ENCODE data around the gene ZNF263.
"Not testable (repeated sequence)": the region's sequence is repeated elsewhere in the genome, so short reads cannot be mapped to it uniquely, and the experiment has no call there.

ZNF263 gene

DNA sequence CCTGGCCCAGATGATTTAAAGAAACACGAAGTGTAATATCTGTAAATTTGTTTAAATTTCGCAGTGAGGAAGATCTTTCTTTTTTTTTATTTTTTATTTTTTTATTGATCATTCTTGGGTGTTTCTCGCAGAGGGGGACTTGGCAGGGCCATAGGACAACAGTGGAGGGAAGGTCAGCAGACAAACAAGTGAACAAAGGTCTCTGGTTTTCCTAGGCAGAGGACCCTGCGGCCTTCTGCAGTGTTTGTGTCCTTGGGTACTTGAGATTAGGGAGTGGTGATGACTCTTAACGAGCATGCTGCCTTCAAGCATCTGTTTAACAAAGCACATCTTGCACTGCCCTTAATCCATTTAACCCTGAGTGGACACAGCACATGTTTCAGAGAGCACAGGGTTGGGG is 12.6 kb upstream of the ZNF263 start:
- not testable (repeated sequence) for DNase-seq

DNA sequence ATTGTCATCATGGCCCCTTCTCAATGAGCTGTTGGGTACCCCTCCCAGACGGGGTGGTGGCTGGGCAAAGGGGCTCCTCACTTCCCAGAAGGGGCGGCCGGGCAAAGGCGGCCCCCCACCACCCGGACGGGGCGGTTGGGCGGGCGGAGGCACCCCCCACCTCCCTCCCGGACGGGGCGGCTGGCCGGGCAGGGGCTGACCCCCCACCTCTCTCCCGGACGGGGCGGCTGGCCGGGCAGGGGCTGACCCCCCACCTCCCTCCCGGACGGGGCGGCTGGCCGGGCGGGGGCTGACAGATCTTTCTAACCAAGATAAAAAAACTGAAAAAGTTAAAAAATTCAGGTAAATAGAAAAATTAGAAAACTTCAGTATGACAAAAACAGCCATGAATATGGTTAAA is 12.0 kb upstream of the ZNF263 start:
- not testable (repeated sequence) for DNase-seq

DNA sequence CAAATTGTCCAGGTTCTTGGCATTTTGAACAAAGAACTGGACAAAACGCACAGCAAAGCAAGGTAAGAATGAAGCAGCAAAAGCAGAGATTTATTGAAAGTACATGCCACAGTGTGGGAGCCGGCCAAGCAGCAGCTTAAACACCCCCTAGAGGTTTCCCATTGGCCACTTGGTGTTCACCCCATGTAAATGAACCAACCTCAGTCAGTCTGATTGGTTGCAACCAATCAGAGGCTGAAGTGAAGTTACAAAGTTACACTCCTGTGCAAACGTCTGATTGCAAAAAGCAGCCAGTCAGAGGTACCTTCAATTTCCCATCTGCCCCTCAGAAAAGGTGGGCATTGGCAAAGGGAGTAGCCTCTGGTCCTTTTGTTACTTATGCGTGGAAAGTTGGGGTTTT is 8.8 kb upstream of the ZNF263 start:
- DNase-seq = no peak

DNA sequence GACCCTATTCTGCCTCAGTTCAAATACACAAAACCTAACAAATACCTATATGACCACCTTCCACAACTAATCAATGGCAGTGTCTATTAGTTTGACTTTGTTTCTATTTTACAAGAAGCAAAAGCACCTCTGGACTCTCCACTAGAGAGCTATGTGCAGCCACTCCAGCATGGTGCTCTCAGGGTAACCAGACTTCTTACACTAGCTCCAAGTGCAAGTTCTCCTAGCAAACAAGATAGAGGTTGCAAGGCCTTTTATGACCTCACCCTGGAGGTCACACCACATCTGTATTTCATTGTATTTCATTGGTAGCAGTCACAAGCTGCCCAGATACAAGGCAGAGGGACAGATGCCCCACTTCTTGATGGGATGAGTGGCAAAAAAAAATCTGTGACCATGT is 8.3 kb upstream of the ZNF263 start:
- DNase-seq = no peak

DNA sequence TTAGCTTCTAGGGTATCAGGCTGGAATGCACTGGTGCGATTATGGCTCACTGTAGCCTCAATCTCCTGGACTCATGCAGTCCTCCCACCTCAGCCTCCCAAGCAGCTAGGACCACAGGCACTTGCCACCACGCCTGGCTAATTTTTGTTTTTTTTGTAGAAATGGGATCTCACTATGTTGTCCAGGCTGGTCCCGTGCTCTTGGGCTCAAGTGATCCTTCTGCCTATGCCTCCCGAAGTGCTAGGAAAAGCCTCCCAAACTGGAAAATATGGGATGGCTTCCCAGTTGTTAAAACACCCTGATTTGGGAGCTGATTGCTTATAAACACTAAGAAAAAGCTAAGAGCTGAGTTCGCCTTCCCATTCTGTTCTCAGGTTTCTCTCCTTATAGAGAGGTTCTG is 6.6 kb upstream of the ZNF263 start:
- no peak for DNase-seq

DNA sequence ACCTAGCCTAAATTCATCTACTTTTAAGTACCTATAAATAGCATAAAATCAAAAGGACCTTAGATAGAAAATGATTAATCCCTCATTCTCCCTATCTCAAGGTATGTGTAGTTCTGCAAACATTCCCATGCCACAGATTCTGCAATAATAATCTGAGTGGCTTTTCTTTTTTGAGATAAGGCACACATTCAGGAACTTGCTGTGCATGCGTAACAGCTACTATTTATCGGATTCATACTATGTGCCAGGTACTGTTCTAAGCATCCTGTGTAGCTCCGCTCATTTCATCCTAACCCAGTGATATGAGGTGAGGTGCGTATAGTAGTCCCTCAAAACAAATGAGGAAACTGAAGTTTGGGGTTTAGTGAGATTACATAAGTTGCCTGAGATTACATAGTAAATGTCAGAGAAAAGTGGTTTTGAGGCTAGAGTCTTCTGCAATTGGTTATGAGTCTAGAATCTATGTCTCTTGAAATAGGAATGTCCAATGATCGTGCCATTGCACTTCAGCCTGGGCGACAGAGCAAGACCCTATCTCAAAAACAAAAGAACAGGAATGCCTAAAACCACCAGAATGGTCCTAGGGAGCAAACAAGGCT is 2.0 kb upstream of the ZNF263 start:
- DNase-seq = no peak

DNA sequence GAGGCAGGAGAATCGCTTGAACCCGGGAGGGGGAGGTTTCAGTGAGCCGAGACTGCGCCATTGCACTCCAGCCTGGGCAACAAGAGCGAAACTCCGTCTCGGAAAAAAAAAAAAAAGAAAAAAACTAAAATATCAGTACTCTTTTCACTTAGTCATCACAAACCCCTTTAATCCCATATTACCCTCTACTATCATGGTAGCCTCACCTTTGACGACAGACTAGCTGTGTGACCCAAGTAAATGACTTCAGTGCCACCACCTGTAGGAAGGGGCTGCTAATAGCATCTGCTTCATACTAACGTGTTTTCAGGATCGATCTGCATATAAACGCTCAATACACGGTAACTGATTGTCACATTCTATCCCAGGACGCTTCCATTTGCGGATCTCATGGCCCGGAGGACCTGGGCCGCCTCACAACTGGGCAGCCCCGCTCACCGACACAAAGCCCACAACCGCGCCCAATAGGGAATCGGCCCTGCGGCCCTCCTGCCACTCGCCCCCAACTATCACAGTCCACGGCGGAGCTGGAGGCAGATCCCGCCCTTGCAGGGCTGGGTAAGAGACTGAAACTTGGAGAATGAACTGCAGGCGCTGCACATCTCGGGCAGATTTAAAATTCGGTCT is 1.1 kb upstream of the ZNF263 start:
- DNase-seq = no peak

DNA sequence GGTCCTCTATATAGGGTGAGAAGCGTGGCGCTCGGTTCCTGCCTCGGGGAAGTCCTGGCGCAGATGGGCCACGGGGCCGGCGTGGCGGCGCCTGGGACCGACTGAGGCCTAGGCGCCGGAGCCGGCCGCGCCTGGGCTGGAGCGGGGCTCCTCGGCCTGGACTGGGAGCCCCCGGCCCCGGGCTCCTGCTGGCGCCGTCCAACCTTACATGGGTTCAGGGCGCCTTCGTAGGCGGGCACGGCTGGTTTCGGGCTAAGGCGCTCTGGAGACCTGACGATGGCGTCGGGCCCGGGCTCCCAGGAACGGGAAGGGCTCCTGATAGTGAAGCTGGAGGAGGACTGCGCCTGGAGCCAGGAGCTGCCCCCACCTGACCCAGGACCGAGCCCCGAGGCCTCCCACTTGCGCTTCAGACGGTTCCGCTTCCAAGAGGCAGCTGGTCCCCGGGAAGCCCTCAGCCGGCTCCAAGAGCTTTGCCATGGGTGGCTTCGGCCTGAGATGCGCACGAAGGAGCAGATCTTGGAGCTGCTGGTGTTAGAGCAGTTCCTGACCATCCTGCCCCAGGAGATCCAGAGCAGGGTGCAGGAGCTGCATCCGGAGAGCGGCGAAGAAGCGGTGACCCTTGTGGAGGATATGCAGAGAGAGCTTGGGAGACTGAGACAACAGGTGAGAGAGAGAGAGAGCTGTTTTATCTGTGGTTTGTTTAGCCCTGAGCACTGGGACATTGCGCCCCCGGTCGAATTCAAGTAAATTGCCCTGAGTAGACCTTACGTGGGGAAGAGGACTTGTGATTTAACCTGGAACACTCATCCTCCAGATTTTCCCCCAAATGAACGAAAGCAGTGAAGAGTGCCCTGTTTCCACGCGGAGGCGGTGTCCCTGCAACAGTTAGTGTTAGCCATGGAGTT is 504 bp downstream of the ZNF263 start:
- no peak for DNase-seq

DNA sequence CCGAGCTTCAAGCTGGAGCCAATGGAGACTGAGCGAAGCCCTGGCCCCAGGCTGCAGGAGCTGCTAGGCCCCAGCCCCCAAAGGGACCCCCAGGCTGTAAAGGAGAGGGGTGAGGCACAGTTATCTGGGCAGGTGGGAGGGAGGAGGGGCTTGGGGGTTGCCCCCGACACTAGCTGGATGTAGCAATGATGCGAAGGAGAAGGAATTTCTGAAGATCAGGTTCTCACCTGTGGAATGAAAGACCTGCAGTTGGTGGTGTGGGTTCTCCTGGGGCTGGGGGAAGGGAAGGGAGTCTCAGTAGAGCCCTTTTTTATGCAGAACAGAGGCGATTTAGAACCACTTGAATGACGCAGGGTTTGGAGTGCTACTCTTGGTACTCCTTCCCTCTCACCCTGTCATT is 1.8 kb downstream of the ZNF263 start:
- no peak for DNase-seq

DNA sequence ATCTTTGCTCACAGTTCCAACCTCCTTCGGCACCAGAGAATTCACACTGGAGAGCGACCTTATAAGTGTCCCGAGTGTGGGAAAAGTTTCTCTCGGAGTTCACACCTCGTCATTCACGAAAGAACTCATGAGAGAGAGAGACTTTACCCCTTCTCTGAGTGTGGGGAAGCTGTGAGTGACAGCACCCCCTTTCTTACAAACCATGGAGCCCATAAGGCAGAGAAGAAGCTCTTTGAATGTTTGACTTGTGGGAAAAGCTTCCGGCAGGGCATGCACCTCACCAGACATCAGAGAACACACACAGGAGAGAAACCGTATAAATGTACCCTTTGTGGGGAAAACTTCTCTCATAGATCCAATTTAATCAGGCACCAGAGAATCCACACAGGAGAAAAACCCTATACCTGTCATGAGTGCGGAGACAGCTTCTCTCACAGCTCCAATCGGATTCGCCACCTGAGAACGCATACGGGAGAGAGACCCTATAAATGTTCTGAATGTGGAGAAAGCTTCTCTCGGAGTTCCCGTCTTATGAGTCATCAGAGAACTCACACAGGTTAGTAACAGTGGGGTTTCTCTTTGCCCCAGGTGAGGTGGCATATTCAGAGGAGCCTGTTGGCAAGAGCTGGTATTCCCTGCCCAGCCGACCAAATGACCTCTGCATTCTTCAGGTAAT is 6.8 kb downstream of the ZNF263 start:
- DNase-seq = no peak

DNA sequence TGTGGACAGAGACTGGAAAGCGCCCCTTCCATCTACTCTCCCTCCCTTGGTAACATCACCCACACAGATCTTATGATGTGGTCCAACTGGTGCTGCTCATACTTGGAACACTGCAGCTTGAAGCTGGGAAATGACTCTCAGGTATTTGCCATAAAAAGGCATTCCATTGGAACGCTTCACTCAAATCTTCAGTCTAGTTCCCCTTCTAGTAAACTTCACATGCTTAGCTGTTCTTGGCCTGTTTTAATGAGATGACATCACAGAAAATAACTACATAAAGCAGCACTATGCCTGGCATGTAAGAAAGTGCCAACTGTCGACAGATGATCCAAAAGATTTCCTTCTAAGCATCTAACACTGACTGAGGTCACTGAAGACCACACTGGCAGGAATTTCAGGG is 9.3 kb downstream of the ZNF263 start:
- no peak for DNase-seq

DNA sequence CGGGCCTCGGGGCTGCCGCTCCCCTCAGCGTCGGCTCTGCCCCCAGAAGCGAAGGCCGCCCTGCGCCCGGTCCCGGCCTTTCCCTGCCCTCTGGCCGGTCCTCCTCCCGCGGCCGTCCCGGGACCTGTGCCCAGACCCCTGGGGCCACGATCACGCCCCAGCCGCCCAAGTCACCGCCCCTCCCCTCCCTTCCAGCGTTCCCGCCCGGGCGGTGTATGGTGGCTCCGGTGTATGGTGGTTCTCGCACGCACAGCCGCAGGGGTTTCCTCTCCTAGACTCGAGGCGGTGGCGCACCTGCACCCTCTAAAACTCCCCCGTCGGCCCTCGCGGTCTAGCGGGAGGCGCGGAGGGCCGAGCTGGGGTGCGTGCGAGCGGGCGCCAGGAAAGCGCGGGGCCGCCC is 11.9 kb downstream of the ZNF263 start:
- no peak for DNase-seq

DNA sequence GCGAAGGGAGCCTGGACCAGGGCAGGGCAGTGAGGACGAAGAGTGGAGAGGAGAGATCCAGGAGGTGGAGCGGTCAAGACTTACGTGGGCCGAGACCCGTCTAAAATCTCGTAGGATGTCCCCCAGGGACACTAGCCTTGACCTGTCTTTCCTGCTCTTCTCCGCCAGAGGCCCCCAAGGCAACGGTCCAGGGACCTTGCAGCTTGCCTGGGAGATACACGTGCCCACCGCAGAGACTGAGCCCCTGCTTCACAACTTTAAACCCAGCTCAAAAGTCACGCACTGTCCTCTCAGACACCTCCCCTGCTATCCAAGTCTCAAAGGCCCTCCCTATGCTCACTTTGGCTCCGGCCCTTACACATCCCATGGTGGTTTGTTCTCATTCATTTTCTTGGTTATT is 12.5 kb downstream of the ZNF263 start:
- DNase-seq = no peak

DNA sequence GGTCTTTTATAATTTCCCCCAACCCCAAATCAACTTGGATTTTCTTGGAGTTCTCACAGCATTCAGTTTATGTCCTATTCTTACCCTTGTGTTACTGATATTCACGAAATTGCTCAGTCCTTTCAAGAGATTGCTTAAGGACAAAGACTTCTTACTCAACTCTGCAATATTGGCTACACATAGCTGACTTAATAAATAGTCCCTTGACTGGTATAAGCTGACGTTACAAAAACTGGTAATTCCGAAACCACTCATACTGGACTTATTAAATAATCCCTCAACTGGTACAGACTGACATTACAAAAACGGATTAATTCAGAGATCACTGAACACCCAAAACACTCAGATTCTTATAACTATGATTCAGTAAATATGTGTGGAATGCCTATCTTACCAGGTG is 21.1 kb downstream of the ZNF263 start:
- no peak for DNase-seq

DNA sequence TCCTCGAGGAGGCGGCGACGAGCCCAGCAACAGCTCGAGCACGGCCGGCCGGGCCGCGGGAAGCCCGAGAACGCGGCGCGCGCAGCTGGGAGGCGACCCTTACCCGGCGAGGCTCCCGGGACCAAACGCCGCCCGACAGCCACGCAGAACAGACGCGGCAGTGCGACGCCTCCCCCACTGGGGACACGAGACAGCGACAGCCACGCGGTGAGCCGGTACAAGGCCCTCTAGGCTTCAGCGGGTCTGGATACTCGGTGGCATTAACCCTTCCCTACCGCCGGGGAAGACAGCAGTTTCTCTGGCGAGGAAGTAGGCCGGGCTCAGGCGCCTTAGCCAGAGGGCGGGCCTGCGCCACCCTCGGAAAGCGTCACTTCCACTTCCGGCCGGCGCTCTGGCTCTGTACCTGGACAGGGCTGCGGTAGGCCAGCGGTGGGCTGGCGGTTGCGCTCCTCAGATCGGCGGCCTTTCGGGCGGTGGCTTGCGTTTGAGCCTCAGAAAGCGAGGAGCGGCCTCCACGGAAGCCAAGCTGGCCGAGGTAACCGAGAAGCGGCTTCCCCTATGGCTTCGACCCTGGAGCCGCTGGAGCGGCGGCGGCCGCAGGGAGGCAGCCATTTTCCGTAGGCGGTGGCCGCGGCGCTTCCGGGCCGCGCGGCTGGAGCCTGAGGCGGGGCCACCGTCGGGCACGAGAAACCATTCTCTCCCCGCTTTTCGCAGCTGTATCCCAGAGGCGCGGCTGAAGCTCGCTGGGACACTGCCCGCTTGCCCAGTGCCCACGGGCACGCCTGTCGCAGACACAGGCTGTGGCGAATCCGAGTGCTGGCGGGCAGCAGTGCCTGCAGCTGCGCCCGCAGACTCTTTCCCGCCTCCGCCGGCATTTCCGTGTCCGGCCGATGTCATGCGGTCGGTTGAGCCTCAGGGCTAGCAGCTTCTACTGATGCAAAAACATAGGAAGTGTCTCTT is 22.1 kb downstream of the ZNF263 start, which contains the start of the genes TIGD7 and ZNF75A:
TSS of gene TIGD7 (minus strand) at position 322 of the 960 bp plus-strand sequence. CDS start 4,816 bp downstream, outside the sequence.
TSS of gene ZNF75A (plus strand) at position 389 of the 960 bp plus-strand sequence. CDS start 2,932 bp downstream, outside the sequence.
- DNase-seq = peak; percentile 81

DNA sequence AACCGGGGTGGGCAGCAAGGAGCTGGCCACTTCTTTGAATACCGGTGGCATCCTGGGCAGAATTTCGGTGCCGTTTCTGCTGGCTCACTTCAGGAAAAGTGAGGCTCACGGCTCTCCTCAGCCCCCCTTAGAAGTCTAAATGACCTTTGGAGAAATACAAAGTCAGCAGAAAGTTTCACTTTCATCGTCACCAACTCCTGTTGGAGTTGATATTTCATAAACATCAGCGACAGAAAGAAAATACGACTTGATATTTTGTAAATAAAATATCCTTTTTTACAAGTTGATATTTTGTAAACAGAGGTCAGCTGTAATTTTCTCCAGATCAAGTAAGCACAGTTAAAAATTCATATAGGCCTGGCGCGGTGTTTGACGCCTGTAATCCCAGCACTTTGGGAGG is 22.8 kb downstream of the ZNF263 start:
- DNase-seq = no peak

DNA sequence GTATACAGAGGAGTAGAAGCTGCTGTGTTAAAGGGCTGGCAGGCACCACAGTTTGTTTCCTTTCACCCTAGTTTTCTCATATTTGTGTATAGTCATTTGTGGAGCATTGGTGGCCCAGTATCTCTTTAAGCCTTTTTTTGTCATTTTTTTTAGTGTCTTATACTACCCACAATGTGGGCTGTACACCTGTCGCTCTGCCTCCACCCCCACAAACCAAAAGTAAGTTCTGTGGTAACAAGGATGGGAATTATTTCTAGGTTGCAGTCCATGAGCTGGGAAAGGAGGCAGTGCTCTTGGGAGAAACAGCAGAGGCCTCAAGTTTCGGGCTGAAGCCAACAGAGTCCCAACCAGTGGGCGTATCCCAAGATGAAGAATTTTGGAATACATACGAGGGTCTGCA is 28.2 kb downstream of the ZNF263 start:
- no peak for DNase-seq

DNA sequence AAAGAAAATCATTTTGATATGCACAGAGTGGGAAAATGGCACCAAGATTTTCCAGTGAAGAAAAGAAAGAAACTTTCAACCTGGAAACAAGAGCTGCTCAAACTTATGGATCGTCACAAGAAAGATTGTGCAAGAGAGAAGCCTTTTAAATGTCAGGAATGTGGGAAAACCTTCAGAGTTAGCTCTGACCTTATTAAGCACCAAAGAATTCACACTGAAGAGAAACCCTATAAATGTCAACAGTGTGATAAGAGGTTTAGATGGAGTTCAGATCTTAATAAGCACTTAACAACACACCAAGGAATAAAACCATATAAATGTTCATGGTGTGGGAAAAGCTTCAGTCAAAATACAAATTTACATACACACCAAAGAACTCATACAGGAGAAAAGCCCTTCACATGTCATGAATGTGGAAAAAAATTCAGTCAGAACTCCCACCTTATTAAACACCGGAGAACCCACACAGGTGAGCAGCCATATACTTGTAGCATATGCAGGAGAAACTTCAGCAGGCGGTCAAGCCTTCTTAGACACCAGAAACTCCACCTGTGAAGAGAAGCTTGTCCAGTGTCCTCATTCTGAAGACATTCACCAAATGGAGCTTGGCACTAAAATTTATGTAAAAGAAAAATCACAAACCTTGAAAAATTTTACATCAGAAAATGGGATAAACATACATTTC is 34.2 kb downstream of the ZNF263 start:
- DNase-seq = no peak

DNA sequence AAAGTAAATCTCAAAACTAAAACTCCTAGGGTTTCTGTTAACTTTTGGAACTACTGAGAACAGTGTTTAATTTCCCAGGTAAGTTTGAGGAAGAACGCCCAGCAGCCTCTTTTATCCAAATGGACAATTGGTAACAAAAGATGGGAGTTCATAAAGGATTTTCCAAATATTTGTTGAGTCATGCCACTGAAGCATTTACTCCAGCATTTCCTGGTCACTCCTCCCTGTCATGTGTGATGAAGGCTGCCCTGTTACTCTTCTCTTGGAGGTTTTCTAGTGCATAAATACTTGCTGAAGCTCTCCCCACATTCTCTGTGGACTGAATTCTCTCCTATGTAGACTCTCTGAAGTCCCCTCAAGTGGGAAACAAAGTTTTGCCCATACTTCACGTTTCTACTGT is 38.5 kb downstream of the ZNF263 start:
- no peak for DNase-seq

DNA sequence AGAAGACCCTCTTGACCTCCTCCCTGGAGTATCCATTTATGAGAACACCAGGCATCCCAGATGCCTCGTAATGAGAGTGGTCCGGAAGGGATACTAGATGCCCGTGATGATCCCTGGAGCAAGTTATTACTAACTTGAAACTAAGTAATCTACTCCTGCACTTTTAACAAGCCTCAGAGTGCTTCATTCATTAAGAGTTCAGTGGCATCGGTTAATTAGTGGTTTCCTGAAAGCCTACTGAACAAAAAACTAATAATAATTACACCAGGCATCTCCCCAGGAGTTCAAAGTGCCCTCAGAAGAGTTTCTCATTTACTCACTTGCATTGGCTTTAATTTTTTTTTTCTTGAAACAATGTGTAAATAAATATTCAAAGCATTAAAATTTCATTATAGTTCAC is 44.2 kb downstream of the ZNF263 start:
- DNase-seq = no peak

DNA sequence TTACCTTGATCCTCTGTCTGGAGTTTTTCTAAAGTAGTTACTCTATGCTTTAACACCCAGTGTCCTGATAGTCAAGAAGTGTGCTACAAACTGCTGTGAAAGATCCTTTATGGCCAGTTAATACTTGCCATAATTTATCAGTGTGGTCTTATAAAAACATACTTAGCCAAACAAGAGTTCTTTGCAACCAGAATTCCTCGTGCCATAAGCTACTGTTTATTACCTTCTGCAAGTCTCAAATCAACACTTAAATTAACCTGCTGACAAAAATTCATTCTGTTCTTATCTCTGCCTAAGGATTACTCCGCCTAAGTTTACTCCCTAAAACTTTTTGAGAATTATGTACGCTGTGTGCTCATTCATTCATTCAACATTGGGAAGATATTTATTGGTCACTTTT is 44.8 kb downstream of the ZNF263 start:
- DNase-seq = no peak

All from activated naive CD4-positive, alpha-beta T cell treated with anti-CD3 and anti-CD28 coated beads, Interleukin-2, amount 50 U/mL, for 16 hours (primary cell).